GDM1 (cell line): Measurements from ENCODE around the gene ASB10.

Source experiments
- DNase-seq: peaks from one replicate; lab custom pipeline; 2025; lab: John Stamatoyannopoulos, UW

ASB10 gene

DNA sequence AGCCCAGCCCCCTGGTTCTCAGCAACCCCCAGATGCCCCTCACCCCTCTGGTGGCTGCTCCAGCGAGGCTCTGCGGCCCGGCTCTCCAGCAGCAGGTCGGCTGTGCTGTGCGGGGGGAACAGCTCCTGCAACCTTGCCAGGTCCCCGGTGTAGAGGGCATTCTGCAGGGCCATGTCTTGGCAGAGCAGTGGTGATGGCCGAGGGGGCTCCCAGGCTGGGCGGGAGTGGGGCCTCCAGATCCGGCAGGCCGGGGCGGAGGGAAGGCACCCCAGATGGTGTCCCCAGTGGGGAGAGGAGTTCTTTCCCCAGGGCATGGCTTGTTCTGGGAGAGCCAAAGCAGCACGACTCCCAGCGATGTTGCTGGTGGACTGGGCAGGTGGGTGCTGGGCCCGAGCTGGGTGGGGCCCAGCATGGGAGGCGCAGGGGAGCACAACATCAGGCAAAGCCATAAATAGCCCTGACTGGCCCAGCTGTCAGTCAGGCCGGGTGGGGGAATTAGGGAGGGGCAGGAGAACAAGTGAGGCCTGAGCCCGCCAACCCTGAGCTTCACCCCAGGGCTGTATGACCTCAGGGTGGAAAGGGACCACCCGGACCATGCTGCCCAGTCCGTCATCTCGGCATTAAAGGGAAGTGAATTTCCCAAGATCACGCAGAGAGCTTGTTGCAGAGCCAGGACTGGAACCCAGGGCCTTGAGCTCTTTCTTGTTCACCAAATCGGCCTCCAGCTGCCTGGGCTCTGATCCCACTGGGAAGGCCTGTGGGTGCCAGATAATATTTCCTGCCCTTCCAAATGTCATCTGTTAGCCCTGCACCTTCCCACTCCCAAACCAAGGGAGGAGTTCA is 580 bp upstream of the ASB10 start:
- DNase-seq, result no peak

DNA sequence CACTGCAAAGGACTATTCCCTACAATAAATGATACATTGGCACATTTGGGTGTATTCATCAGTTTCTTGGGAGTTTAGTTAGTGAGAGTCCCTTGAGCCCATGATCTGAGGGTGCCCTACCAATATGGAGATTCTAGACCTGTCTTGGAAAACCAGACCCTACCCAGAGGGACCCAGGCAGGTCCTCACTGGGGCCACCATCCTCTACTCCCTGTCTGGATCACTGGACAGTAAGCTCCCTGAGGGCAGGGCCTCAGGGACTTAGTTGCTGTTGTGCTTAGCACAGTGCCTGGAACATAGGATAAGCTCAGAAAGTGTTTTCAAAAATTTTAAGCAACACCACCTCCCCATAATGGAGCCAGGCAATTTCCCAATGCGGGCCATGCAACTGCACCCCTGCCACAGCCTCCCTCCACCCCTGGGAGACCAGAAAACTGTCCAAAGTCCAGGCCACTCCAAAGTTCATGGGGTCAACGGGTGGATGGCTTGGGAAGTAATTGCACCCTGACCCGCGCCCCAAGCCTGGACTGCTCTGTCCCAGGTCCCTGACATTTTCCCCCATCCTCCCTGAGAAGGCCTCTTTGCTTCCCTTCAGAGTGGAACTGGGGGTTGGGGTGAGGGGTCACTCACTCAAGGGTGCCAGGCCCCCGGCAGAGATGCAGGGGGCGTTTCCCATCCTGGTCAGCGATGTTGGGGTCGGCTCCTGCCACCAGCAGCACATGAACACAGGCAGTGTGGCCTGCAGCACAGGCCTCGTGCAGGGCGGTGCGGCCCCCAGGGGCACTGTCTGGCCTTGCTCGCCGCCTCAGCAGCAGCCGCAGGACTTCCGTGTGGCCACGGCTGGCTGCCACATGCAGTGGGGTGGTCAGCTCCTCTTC is 1.0 kb downstream of the ASB10 start:
- DNase-seq, result no peak

DNA sequence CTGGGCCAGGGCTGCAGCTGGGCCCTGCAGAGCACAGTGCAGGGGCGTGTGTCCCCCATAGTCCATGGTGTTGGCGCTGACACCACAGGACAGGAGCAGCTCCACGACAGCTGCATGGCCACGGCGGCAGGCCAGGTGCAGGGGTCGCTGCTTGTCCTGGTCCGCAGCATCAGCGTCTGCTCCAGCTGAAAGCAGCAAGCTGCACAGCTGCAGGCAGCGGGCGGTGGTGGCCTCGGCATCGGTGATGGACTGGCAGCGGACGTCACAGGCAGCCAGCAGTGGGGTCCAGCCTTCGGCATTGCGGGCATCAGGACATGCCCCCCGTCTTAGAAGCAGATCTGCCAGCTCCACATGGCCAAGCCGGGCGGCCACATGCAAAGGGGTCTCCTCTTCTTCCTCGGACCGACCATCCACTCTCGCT is 6.0 kb downstream of the ASB10 start:
- no peak for DNase-seq

DNA sequence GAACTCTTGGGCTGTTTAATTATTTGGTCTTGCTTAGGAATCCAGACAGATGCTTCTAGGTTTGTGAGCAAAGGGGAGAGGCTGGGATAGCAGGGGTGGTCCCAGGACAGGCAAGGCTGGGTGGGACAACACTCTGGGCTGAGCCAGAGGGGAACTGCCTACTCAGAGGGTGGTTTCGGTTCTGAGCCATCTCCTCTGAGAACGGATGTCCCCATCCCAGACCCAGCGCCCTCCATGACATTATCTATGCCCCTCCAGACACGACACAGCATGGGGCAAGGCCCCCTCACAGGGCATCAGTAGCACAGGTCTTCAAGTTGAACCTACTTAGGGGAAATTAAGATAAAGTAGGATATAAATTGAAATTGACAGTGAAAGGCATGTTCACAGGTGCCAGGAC is 7.1 kb downstream of the ASB10 start:
- DNase-seq, result no peak

DNA sequence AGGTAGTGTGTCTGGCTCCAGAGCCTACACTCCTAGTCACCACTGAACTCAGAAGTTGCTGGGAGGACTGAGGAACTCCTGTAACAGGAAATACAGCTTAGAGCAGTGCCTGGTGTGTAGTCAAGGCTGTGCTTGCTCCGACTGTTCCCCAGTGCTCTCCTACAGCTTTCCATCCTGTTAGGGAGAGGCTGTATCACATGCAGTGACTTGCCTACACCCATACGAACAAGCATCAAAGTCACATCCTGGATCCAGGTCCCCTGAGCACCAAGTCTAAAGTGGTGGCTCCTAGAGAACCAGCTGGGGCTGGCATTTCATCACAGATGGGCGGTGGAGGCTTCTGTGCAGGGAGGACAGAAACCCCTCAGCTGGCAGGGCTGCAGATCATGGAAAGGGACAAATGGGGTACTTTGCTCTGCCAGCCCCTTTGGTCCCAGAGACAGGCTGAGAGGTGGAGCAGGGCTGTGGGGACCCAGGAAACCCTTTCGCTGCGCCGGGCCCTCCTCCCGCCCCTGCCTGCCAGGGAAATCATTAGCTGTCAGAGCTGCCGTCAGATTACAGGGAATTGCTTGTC is 7.7 kb downstream of the ASB10 start:
- DNase-seq, result no peak

DNA sequence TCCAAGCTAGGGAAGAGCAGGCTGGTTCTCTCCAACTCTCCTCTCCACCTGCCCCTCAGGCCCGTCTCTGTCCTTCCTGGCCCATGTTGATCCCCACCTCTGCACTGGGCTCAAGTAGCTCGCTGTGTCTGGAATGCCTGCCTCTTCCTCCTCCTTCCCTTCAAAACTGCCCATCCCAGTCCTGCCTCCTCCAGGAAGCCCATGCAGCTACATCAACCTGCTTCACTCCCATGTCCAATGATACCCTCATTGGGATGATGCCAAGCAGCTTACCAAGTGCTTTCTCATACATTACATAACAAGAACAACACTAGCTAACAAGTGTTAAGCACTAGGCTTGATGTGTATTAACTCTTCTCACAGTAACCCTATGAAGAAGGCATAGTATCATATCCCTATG is 8.2 kb downstream of the ASB10 start:
- no peak for DNase-seq

DNA sequence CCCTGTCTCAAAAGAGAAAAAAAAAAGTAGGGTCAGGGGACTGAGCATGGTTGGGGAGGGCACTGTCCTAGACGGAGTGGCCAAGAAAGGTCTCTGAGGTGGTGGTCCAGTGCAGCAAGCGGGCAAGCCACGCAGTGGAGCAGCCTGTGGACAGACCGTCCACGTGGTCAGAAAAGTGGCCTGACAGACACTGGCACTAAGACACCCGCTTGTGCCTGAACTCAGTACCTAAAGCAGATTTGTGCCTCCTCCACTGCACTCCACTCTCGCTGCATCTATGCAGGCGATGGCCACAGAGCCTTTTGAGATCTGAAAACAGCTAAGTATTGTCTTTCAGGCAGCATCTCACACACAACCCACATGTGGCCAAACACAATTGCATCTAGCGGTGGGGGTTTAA is 8.8 kb downstream of the ASB10 start:
- DNase-seq, result no peak

DNA sequence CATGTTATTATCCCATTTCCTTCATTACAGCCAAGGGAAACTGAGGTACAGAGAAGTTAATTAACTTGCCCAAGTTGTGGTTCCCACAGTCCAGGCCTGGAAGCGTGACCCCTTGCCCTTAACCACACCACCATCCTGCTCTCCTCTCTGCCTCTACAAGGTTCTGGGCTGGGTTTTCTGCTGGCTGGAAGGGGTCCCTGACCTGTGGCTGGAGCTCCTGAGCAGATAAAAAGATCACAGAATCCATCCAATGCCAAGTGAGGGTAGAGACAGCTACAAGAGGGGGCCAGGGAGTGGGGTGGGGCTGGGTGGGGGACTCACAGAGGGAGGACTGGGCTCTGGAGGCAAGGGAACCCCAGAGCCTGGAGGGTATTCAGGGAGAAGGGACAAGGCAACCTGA is 9.7 kb downstream of the ASB10 start:
- DNase-seq, result no peak

DNA sequence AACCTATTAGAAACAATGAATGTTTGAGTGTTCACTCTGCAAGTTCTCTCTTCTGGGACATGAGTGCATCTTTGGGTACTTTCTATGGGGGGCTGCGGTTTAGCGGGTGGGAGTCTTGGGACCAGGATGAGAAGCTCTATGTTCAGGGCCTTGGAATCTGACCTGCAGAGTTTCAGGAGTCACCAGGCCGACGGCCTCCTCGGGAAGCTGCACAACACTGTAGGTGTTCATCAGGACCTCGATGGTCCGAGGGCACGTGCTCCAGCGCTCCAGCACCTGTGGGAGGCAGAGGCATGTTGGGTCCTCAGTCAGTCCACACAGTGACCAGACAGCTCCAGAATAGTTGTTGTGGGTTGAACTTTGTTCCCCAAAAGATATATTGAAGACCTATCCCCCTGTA is 10.6 kb downstream of the ASB10 start:
- no peak for DNase-seq

DNA sequence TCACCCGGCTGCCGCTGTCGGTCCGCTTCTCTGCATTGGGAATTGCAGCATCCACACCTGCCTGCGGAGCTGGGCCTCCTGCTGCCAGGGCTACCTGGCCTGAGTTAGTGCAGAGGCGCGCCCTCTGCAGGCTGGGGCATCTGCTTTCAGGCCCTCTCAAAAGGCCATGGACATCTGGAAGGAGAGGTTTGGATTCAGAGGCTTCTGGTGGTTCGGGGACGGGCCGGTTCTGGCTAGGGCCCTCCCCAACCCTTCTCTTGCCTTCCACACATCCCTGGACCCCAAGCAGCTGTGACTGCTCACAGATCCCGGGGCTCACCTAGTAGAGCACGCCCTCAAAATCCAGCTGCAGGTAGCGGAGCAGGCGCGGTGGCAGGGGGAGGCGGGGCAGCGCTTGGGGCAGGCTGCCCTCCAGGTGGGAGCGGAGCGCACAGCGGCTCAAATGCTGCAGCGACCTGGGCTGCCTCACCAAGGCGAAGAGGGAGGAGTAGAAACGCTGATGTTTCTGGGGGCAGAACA is 11.2 kb downstream of the ASB10 start:
- no peak for DNase-seq

DNA sequence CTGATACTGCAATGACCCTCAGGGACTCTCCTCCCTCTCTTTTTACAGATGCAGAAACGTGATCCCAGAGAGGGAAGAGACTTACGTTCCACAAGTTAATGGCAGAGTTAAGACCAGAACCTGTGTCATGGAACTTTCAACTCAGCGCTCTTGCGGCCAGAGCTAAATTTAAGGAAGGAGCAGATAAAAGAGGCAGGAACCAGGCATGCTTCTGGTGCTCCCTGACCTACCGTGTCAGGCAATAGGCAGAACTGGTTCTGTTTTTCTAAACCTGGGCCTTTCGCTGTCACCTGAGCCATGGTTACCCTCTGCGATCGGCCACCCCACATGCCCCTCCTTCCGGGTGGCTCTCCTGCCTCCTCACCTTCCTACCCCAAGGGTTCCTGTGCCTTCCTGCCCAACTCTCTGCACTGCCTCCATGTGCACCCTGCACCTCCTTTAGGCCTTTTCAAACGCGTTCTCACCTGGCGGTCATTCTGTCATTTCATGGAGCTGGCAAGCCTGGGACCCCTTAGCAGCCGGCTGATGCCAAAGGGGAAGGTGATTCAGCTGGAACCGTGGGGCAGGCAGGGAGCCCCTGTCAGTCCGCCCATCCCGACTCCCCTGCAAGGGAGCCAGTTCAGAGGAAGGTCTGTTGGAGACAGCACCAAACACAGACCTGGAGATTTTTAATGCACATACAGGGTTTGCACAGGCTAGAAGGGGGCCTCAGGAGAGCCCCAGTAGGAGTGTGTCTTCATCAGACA is 11.8 kb downstream of the ASB10 start:
- no peak for DNase-seq

DNA sequence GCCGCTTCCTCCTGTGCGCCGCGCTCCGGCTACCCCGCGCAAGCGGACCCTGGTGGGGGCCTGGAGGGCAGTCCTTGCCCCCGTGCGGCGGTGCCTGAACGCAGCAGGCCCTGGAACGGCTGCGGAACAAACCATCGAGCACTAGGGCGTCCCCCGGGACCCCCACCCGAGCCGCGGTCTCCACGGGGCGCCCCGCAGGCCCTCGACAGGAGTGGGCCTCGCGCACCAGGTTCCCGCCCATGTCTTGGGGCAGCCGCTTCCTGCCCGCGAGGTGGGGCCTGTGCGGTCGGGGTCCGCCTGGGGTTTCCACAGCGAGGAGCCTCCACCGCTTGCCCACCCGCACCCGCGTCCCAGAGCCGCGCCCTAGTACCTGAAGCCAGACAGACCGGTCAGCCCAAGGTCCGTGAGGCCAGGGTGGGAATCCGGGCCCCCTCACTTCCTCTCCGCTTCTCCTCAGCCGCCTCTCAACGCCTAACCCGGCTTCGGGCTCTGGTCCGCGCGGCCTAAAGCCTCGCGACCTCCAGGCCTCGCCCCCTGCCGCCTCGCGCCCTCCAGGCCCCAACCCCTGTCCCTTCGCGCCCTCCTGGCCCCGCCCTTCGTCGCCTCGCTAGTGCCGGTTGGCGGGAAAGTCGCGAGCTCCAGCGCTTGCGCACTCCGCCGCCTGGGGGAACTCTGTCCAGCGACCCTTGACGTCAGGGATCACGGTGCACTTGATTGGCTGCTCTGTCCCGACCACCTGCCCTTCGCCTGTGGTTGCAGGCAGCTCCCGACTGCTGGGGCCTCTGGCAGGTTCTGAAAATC is 12.6 kb downstream of the ASB10 start:
- DNase-seq, result no peak

DNA sequence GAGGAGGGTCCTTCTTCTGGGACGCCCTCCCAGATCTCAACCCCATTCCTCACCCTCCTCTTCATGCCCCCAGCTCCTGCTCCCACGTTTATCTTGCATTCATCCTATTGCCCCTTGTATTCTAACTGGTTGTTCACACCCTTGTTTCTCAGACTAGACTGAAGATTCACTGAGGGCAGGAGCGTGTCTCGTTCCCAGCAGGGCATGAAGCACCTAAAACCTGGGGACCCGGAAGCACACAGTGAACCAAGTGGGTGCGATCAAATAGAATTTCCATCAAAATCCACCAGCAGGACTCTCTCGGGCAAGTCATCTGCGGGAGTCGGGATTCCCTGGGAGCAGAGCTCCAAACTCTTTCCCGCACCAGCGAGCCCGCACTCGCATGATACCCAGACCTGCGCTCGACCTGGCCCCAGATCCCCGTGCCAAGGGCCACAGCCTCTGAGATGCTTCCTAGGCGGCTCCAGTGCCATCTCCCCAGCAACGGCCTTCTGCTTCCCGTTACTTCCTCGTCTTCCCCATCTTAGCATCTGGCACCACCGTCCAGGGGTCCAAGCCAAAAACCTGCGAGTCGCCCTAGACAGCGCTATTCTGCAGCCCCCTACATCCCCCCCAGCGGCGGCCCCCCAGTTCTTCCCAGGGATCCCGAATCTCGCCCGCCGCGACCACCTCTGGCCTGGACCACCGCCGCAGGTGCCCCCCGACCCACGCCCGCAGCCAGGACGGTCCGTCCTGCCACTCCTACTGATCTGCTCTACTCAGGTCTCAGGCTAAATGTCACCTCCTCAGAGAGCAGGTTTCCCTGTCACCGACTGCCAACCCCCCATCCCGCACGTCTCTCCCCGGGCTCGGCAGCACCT is 13.4 kb downstream of the ASB10 start:
- no peak for DNase-seq

DNA sequence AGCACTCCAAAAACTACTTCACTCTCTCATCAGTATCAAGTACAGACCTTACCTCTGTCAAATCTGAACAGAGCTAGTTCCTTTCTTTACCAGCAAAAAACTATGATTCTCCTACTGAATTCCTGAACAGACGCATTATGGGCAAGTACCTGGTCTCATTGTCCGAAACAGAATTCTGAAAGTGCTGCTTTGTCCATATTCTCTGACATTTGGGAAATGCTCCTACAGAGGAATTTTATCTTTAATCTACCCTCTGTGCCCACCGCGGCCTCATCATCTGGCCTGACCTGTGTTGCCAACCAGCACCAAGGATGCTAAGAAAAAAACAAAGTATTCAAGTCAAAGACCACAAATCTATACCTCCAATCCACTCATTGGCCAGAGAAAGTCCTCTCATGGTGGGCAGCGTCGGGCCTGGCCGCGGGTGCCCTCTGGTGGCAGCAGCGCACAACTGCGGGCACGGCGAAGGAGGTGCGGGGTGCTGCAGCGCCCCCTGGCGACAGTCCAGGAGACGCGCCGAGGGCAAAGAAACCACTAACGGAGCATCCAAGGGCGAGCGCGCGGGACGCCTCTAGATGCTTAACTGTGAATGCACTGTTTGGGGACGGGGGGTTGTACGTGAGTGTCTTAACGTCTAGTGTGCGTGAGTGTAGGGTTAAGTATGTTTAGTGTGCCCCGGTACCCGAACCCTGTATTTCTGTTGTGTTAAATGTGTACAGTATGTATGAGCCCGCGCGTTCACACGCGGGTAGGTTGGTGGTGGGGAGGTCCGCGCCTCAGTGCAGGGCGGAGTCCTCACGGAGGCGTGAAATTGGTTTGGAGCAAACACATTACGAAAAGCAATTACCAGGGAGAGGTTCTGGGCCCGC is 14.5 kb downstream of the ASB10 start:
- peak; percentile 54 for DNase-seq

DNA sequence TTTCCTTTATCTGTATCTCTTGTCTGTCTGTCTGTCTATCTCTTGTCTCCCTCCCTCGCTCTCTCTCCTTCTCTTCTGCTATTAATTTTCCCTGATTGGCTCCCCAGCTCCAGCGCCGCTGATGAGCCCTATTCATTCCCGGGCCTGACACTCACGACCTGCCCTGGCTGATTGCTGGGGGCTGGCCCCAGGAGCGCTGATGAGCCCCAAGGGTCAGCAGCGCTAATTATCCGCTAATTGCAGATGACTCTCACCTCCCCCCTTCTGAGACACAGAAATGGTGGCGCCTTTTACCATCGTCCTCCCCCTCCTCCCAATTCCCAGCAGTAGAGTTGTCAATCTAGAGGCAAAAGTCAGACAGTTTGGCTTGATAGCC is 18.3 kb downstream of the ASB10 start:
- no peak for DNase-seq

DNA sequence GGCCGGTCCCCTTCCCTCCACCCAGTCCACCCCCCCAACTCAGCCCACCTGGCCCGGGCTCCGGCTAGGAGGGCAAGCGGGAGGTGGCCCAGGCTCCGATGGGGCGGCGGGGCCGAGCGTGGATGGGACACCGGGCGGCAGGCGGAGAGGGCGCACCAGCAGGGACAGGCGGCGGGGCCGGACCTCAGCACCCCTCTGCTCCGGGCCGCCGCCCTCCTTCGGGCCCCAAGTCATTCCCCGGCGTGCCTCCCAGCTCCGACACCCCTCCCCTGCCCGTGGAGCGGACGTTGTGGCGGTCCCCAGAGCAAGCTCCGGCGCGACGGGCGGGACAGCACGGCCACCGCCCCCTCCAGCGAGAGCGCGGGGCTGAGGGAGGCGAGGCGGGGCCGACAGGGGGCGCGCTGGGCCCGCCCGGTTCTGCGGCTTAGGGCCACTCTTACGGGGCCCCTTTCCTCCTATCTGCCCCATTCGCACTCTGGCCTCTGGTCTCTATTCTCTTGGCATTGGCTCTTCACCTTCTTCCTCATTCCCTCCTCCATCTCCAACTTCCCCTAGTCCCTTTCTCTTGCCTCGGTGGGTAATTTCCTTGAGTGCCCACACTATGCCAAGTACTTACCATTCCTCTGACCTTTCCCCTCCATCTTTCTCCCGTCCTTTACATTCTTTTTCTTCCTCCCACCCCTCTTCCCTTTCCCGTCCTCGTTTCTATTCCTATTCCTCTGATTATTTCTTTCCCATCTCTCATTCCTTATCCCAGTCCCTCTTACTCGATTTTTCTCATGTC is 18.9 kb downstream of the ASB10 start:
- DNase-seq, result peak; percentile 20

DNA sequence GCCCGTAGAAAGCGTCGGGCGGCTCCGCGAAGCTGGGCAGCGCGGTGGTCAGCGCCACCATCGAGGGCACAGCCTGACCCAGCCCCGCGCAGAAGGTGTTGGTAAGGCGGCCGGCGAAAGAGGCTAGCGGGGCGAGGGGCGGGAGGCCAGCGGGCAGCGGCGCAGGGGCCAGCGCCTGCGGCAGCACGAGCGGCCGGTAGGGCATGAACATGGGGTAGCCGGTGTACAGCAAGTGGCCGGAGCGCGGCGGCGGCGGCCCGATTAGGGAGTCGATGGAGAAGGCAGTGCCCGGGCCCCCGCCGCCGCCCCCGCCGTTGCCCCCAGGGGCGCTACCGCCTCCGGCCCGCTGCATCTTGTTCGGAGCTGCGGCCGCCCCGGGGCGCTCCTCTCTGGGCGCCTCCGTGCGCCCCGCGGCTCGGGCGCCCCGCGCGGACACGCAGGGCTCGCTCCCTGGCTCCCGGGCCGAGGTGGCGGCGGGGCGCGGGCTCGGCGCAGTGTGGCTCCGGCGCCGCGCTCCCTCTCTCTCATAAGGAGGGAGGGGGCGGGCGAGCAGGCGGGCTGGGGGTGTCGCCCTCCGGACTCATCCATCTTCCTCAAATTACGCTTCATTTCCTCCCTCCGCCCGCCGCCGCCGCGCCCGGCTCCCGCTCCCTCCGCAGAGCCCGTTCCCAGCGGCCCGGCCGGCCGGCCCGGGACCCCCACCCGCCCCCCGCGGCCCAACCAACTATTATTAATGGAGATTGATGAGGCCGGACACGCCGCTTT is 19.7 kb downstream of the ASB10 start, which contains the start of gene GBX1:
Gene GBX1 (minus strand): TSS at position 498 of the 765 bp plus-strand sequence. CDS start 146 bp downstream, at position 352.
- DNase-seq, result no peak
